Measurements from ENCODE around the gene DOLPP1.

GRCh38 chr9:129068110-129068509 lies 12.8 kb upstream of the DOLPP1 start:
- no peak for TF ChIP-seq ZNF624 (tag by site-specific recombination; IDR thresholded peaks at IDR 0.05)
- TF ChIP-seq CTCF (tag by site-specific recombination; IDR thresholded peaks at IDR 0.05) = no peak
- TF ChIP-seq ZNF549 (tag by site-specific recombination; IDR thresholded peaks at IDR 0.05) = no peak
- TF ChIP-seq ZNF548 (tag by site-specific recombination; IDR thresholded peaks at IDR 0.05) = no peak
- no peak for TF ChIP-seq ZNF302 (tag by site-specific recombination; IDR thresholded peaks at IDR 0.05; ENCODE audit: low read depth)
- TF ChIP-seq ZNF274 (IDR thresholded peaks at IDR 0.05; ENCODE audit: low read length) = no peak
- no peak for TF ChIP-seq ZNF274 (tag by site-specific recombination; IDR thresholded peaks at IDR 0.05; ENCODE audit: borderline replicate concordance)

Measured in HEK293 (cell line).